ENCODE data around the gene CXorf38.

DNA sequence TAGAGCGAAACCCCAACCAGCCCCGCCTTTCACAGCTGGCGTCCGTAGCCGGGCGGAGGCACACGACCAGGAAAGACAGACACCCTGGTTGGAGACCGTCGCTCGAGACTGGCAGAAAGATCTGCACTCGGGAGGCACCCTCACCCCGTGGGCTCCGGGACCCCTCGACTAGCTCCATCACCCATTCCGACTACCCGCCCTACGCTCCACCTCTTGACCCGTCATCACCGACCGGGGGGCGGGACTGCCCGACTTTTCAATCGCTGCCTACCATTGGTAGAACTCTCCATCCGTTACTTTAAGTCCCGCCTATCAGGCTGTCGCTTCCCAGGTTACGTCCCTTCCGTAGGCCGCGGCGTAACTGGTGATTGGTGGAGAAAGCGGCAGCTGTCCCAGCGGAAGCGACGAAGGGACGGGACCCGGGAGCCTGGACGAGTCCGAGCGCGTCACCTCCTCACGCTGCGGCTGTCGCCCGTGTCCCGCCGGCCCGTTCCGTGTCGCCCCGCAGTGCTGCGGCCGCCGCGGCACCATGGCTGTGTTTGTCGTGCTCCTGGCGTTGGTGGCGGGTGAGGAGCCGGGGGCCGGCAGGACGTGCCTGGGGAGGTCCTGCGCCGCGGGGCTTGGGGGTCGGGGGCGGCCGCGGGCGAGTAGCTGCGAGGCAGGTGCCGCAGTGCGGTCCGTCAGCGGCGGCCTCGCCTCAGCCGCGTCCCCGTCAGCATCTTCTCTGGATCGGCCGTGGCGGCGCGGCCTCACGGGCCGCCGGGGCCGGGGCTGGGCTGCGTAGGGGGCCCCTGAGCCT is 66.6 kb downstream of the CXorf38 start, which contains the start of gene ATP6AP2:
- TF ChIP-seq ESRRG (CRISPR knock-in tag; IDR thresholded peaks at IDR 0.05) = no peak
- TF ChIP-seq, protein P1, sequence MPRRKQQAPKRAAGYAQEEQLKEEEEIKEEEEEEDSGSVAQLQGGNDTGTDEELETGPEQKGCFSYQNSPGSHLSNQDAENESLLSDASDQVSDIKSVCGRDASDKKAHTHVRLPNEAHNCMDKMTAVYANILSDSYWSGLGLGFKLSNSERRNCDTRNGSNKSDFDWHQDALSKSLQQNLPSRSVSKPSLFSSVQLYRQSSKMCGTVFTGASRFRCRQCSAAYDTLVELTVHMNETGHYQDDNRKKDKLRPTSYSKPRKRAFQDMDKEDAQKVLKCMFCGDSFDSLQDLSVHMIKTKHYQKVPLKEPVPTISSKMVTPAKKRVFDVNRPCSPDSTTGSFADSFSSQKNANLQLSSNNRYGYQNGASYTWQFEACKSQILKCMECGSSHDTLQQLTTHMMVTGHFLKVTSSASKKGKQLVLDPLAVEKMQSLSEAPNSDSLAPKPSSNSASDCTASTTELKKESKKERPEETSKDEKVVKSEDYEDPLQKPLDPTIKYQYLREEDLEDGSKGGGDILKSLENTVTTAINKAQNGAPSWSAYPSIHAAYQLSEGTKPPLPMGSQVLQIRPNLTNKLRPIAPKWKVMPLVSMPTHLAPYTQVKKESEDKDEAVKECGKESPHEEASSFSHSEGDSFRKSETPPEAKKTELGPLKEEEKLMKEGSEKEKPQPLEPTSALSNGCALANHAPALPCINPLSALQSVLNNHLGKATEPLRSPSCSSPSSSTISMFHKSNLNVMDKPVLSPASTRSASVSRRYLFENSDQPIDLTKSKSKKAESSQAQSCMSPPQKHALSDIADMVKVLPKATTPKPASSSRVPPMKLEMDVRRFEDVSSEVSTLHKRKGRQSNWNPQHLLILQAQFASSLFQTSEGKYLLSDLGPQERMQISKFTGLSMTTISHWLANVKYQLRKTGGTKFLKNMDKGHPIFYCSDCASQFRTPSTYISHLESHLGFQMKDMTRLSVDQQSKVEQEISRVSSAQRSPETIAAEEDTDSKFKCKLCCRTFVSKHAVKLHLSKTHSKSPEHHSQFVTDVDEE (CRISPR knock-in tag; IDR thresholded peaks at IDR 0.05) = no peak
- TF ChIP-seq, protein P2, sequence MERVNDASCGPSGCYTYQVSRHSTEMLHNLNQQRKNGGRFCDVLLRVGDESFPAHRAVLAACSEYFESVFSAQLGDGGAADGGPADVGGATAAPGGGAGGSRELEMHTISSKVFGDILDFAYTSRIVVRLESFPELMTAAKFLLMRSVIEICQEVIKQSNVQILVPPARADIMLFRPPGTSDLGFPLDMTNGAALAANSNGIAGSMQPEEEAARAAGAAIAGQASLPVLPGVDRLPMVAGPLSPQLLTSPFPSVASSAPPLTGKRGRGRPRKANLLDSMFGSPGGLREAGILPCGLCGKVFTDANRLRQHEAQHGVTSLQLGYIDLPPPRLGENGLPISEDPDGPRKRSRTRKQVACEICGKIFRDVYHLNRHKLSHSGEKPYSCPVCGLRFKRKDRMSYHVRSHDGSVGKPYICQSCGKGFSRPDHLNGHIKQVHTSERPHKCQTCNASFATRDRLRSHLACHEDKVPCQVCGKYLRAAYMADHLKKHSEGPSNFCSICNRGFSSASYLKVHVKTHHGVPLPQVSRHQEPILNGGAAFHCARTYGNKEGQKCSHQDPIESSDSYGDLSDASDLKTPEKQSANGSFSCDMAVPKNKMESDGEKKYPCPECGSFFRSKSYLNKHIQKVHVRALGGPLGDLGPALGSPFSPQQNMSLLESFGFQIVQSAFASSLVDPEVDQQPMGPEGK (CRISPR knock-in tag; IDR thresholded peaks at IDR 0.05; ENCODE audit: borderline replicate concordance) = no peak
- no peak for TF ChIP-seq ZC3H10 (CRISPR knock-in tag; IDR thresholded peaks at IDR 0.05)
- no peak for TF ChIP-seq CSDC2 (CRISPR knock-in tag; IDR thresholded peaks at IDR 0.05)
- TF ChIP-seq ARNTL (CRISPR knock-in tag; IDR thresholded peaks at IDR 0.05; ENCODE audit: borderline replicate concordance, low read depth) = no peak
- no peak for TF ChIP-seq SNAI2 (CRISPR knock-in tag; IDR thresholded peaks at IDR 0.05)
- TF ChIP-seq RARB (CRISPR knock-in tag; IDR thresholded peaks at IDR 0.05) = no peak
